Measurements from ENCODE around the gene SRC.

The SRC gene

GRCh38 chr20:37314617-37315016 lies 31.3 kb upstream of the SRC start:
- Histone ChIP-seq H3K4me1 (peaks cover 60% of the 10 kb centered on the region), H3K9me3 (no peaks in the 10 kb centered on the region), H3K27ac (peak overlapping the region; percentile 80), H3K4me3 (no peak overlapping the region), H4K20me1 (peaks cover 59% of the 10 kb centered on the region), H3K27me3 (no peaks in the 10 kb centered on the region), H3K4me2 (no peak overlapping the region; the same call in 1 of the 2 replicates), H3K9ac (peak overlapping the region; percentile 54; the same call in 1 of the 2 replicates), H3K36me3 (peaks cover 59% of the 10 kb centered on the region)
- TF ChIP-seq Cebpa-rat (IDR thresholded peaks at IDR 0.05), result no peak

- peaks cover 55% of the 10 kb centered on the region for H4K20me1 ChIP-seq
- H3K9ac ChIP-seq, result peak overlapping the region; percentile 54; the same call in 1 of the 2 replicates
- H3K9me3 ChIP-seq, result no peaks in the 10 kb centered on the region
- H3K4me1 ChIP-seq, result peaks cover 64% of the 10 kb centered on the region
- TF ChIP-seq Cebpa-rat (IDR thresholded peaks at IDR 0.05), result no peak
- no peaks in the 10 kb centered on the region for H3K27me3 ChIP-seq
- H3K4me3 ChIP-seq, result no peak overlapping the region
- peaks cover 54% of the 10 kb centered on the region for H3K36me3 ChIP-seq
- peak overlapping the region; percentile 81 for H3K4me2 ChIP-seq
- H3K27ac ChIP-seq, result peak overlapping the region; percentile 80
Measured at GRCh38 chr20:37315021-37315451, 30.9 kb upstream of the SRC start.

GRCh38 chr20:37315452-37316110 lies 30.4 kb upstream of the SRC start:
- Histone ChIP-seq H3K9ac (peak overlapping the region; percentile 54; the same call in 1 of the 2 replicates), H3K36me3 (peaks cover 49% of the 10 kb centered on the region), H4K20me1 (peaks cover 49% of the 10 kb centered on the region), H3K27me3 (no peaks in the 10 kb centered on the region), H3K27ac (peak overlapping the region; percentile 80), H3K4me3 (peak overlapping the region; percentile 29; the same call in 1 of the 2 replicates), H3K4me2 (peak overlapping the region; percentile 81), H3K9me3 (no peaks in the 10 kb centered on the region), H3K4me1 (peaks cover 70% of the 10 kb centered on the region)
- TF ChIP-seq Cebpa-rat (IDR thresholded peaks at IDR 0.05), result no peak

- H3K9me3 ChIP-seq, result no peaks in the 10 kb centered on the region
- H3K4me2 ChIP-seq, result peak overlapping the region; percentile 81
- H3K4me1 ChIP-seq, result peaks cover 76% of the 10 kb centered on the region
- peaks cover 43% of the 10 kb centered on the region for H4K20me1 ChIP-seq
- no peak for TF ChIP-seq Cebpa-rat (IDR thresholded peaks at IDR 0.05)
- H3K27me3 ChIP-seq, result no peaks in the 10 kb centered on the region
- H3K9ac ChIP-seq, result peak overlapping the region; percentile 54; the same call in 1 of the 2 replicates
- H3K4me3 ChIP-seq, result peak overlapping the region; percentile 29; the same call in 1 of the 2 replicates
- H3K27ac ChIP-seq, result peak overlapping the region; percentile 80
- peaks cover 42% of the 10 kb centered on the region; the same call in 1 of the 2 replicates for H3K36me3 ChIP-seq
Measured at GRCh38 chr20:37316116-37316774, 29.7 kb upstream of the SRC start.

- no peak for TF ChIP-seq Cebpa-rat (IDR thresholded peaks at IDR 0.05)
- Histone ChIP-seq H3K27ac (peak overlapping the region; percentile 80), H3K9me3 (no peaks in the 10 kb centered on the region), H3K27me3 (no peaks in the 10 kb centered on the region), H3K9ac (peak overlapping the region; percentile 54; the same call in 1 of the 2 replicates), H3K4me3 (0 out of 2 replicates have a peak overlapping the region, but pooled peaks have one; percentile 8), H3K4me1 (peaks cover 80% of the 10 kb centered on the region), H4K20me1 (peaks cover 40% of the 10 kb centered on the region), H3K4me2 (peak overlapping the region; percentile 81), H3K36me3 (peaks cover 37% of the 10 kb centered on the region; the same call in 1 of the 2 replicates)
Measured at GRCh38 chr20:37316775-37317170, 29.2 kb upstream of the SRC start.

GRCh38 chr20:37317316-37317715 lies 28.6 kb upstream of the SRC start:
- H3K4me1 ChIP-seq, result peaks cover 80% of the 10 kb centered on the region
- peak overlapping the region; percentile 17; the same call in 1 of the 2 replicates for H3K9ac ChIP-seq
- peaks cover 35% of the 10 kb centered on the region for H4K20me1 ChIP-seq
- no peak overlapping the region for H3K4me3 ChIP-seq
- peaks cover 32% of the 10 kb centered on the region; the same call in 1 of the 2 replicates for H3K36me3 ChIP-seq
- peak overlapping the region; percentile 80 for H3K27ac ChIP-seq
- no peaks in the 10 kb centered on the region for H3K27me3 ChIP-seq
- H3K4me2 ChIP-seq, result peak overlapping the region; percentile 81
- TF ChIP-seq Cebpa-rat (IDR thresholded peaks at IDR 0.05), result no peak
- H3K9me3 ChIP-seq, result peaks cover 4% of the 10 kb centered on the region

- Histone ChIP-seq H3K4me2 (peak overlapping the region; percentile 81), H3K27ac (peak overlapping the region; percentile 80), H3K27me3 (no peaks in the 10 kb centered on the region), H4K20me1 (peaks cover 27% of the 10 kb centered on the region; the same call in 1 of the 2 replicates), H3K9me3 (peaks cover 6% of the 10 kb centered on the region), H3K4me3 (no peak overlapping the region), H3K9ac (0 out of 2 replicates have a peak overlapping the region, but pooled peaks have one; percentile 17), H3K4me1 (peaks cover 80% of the 10 kb centered on the region), H3K36me3 (peaks cover 24% of the 10 kb centered on the region; the same call in 1 of the 2 replicates)
- TF ChIP-seq Cebpa-rat (IDR thresholded peaks at IDR 0.05), result no peak
Measured at GRCh38 chr20:37317994-37318640, 27.8 kb upstream of the SRC start.

- TF ChIP-seq Cebpa-rat (IDR thresholded peaks at IDR 0.05), result no peak
- Histone ChIP-seq H3K9ac (no peak overlapping the region), H3K9me3 (peaks cover 6% of the 10 kb centered on the region), H3K4me1 (peaks cover 77% of the 10 kb centered on the region), H3K27ac (no peak overlapping the region), H4K20me1 (peaks cover 17% of the 10 kb centered on the region; the same call in 1 of the 2 replicates), H3K4me3 (no peak overlapping the region), H3K4me2 (no peak overlapping the region), H3K36me3 (0 out of 2 replicates have a peak, but pooled peaks cover 14% of the 10 kb centered on the region), H3K27me3 (no peaks in the 10 kb centered on the region)
Measured at GRCh38 chr20:37319151-37319671, 26.7 kb upstream of the SRC start.

GRCh38 chr20:37323985-37324384 lies 22.0 kb upstream of the SRC start:
- peaks cover 6% of the 10 kb centered on the region for H3K9me3 ChIP-seq
- H3K4me1 ChIP-seq, result peaks cover 30% of the 10 kb centered on the region
- H3K4me2 ChIP-seq, result 0 out of 2 replicates have a peak overlapping the region, but pooled peaks have one; percentile 6
- no peaks in the 10 kb centered on the region for H3K36me3 ChIP-seq
- H3K27me3 ChIP-seq, result no peaks in the 10 kb centered on the region
- no peak overlapping the region for H3K4me3 ChIP-seq
- no peak for TF ChIP-seq Cebpa-rat (IDR thresholded peaks at IDR 0.05)
- no peaks in the 10 kb centered on the region for H4K20me1 ChIP-seq
- H3K9ac ChIP-seq, result no peak overlapping the region
- H3K27ac ChIP-seq, result no peak overlapping the region

Data from BLaER1 (cell line).